HUDEP-2 (cell line): ENCODE results near the gene MAG.

ENCODE experiments used
- DNase-seq, 76 experiments: peaks; one replicate each; lab custom pipeline; 2025; ENCODE audit not compliant: unreplicated experiment in 76 of 76; lab: John Stamatoyannopoulos, UW

Gene MAG, protein sequence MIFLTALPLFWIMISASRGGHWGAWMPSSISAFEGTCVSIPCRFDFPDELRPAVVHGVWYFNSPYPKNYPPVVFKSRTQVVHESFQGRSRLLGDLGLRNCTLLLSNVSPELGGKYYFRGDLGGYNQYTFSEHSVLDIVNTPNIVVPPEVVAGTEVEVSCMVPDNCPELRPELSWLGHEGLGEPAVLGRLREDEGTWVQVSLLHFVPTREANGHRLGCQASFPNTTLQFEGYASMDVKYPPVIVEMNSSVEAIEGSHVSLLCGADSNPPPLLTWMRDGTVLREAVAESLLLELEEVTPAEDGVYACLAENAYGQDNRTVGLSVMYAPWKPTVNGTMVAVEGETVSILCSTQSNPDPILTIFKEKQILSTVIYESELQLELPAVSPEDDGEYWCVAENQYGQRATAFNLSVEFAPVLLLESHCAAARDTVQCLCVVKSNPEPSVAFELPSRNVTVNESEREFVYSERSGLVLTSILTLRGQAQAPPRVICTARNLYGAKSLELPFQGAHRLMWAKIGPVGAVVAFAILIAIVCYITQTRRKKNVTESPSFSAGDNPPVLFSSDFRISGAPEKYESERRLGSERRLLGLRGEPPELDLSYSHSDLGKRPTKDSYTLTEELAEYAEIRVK

DNA sequence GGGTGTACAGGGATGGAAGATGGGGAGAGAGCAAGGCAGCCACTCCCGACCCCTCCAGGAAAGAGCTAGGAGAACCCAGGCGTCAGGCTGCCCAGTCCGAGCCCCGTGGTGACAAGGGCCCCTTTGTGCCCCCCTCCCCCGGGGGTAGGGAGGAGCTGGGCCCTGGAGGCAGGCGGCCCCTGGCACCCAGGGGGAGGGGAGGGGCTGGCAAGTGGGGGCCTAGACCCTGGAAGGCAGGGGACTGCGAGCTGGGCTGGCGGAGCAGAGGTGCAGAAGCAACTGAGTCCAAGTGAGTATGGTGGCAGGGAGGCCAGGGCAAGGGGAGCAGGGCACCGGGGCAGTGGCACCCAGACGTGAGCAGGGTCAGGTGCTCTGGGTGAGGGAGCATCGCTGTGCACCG, at the start of gene MAG:
MAG (plus strand) TSS at position 246 of the 400 bp plus-strand sequence. CDS start 3,248 bp downstream, outside the sequence.
- DNase-seq = no peak

DNA sequence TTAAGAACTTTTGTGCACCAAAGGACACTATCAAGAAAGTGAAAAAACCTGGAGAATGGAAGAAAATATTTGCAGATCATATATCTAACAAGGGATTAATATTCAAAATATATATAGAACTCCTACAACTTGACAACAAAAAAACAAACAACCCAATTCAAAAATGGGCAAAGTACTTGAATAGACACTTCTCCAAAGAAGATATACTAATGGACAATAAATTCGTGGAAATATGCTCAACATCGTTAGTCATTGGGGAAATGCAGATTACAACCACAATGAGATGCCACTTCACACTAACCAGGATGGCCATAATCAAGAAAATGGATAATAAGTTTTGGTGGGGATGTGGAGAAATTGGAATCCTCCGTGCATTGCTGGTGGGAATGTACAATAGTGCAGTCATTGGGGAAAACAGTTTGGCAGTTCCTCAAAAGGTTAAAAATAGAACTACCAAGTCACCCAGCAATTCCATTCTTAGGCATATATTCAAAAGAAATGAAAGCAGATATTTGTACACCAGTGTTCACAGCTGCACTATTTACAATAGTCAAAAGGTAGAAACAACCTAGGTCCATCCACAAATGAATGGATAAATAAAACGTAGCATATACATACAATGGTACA, 45.4 kb upstream of the MAG start:
- DNase-seq = no peak

DNA sequence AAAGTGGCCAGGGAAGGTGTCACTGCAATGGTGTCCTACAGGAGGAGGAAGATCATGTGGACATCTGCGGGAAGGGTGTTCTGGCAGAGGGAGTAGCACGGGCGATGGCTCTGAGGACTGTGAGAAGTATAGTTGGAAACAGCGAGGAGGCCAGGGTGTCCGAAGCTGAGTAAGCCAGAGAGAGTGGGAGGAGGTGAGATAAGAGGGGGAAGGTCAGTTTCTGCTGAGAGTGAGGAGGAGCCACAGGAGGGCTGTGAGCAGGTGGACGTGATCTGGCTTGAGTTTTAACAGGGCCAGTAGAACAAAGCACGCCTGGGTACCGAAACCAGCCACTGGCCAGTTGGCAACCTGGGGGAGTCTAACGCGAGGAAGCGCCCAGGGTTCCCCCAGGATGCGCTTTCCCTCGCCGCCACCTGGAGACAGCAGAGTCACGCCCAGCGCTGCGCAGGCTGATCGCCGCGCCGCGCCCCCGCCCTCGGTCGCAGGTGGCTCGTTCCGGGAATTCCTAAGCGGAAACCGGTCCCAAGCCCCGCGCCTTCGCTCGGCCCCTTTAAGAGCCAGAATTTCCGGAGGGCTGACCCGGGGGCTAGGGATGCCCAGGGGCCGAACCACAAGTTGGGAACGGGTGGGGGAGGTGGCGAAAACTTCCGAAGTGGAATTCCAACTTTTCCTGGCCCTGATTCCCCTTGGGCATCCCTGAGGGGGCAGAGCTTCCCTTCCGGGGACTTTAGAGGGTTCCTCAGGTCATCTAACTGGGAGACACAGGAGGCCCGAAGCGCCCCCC, 44.2 kb upstream of the MAG start:
- DNase-seq = no peak

DNA sequence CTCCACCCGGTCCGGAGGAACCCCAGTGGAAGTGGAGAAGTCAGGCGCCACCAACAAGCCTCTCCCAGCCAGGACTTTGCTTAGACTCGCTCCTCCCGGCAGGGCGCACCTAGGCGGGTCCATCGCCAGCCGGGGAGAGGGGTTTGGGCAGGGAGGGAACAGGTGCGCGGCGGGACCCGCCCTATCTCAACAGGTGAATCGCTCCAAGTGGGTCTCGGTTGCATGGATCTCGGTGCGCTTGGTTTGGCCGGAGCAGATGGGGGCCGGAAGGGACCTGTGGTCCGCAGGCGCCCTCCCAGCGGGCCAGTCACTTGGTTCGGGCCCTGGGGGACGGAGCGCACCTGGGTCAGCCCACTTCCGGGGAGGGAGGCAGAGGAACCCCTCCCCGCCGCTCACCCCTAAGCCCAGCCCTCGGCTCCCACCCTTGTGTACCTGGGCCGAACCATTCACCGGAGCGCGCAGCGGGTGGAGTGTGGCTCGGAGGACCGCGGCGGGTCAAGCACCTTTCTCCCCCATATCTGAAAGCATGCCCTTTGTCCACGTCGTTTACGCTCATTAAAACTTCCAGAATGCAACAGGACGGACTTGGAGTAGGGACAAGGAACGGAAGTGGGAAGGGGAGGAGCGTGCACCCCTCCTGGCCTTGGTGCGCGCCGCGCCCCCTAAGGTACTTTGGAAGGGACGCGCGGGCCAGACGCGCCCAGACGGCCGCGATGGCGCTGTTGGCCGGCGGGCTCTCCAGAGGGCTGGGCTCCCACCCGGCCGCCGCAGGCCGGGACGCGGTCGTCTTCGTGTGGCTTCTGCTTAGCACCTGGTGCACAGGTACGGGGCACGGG, 43.4 kb upstream of the MAG start, which contains the start of gene LSR:
LSR (plus strand) TSS at position 693 of the 836 bp plus-strand sequence; CDS start at position 714, 21 bp downstream.
- no peak for DNase-seq

DNA sequence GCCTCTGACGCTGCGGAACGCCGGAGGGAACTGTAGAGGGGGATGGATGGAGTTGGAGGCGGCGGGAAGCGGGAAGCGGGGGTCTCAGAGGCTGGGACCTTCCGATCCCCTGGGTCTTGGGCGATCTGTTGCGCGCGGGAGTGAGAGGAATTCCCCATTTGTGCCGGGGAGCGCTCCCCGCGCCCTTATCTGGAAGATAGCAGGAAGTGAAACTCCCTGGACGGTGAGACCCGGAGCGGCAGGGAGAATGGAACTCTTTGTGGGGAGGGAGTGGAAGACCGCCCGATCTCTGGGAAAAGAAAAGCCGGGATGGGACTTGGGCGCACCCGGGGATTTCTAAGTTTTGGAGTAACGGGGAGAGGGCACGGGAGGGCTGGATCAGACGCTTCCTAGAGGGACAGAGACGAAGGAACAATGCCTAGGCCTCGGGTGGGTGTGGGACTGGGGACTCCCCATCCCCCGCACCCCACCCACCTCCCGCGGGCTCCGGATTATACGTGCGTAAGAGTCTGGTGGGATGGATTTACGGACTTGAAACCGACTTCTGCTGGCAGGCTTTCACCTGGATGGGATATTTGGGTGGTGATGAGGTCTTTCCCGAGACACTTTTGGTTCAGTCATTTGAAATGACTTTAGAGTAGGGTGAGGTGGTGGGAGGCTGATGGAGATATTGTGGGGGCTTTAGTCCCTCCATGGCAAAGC, 42.7 kb upstream of the MAG start:
- no peak for DNase-seq

DNA sequence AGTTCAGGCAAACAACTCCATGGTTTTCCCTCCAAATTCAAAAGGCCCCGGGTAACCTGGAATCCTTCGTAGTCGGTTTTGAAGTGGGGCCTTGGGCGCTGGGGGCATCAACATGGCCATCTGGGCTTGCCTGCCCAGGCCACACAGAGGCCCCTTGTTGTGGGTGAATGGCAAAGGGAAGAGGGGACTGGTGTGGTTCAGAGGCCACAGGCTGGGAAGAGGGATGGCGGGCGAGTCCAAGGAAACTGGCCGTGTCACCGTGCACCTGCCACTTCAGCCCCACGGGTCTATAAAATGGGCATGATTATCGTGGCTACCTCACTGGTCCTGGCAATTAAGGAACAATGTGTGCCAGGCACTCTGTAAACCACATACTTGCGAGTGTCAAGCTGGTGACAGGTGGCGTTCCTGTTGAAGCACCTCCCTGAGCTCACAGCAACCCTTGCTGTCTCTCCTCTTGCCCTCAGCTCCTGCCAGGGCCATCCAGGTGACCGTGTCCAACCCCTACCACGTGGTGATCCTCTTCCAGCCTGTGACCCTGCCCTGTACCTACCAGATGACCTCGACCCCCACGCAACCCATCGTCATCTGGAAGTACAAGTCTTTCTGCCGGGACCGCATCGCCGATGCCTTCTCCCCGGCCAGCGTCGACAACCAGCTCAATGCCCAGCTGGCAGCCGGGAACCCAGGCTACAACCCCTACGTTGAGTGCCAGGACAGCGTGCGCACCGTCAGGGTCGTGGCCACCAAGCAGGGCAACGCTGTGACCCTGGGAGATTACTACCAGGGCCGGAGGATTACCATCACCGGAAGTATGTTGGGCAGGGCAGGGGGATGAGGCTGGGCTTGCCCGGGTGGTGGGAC, 41.9 kb upstream of the MAG start:
- no peak for DNase-seq

DNA sequence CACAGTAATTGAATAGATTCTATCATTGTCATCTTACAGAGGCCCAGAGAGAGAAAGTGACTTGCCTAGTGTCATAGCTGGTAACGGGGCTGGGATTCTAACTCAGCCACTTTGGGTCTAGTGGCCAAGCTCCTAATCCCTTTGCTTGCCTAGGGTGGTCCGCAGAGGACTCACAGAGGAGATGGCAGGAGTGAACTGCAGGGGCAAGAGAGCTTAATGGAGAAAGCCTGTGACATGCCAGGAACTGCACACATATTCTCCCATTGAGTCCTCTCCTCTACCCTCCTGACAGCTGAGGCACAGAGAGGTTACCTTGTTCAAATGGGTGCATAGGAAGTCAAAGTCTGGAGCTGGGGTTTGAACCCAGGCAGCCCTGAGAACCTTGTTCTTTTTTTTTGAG, 40.5 kb upstream of the MAG start:
- DNase-seq = no peak

DNA sequence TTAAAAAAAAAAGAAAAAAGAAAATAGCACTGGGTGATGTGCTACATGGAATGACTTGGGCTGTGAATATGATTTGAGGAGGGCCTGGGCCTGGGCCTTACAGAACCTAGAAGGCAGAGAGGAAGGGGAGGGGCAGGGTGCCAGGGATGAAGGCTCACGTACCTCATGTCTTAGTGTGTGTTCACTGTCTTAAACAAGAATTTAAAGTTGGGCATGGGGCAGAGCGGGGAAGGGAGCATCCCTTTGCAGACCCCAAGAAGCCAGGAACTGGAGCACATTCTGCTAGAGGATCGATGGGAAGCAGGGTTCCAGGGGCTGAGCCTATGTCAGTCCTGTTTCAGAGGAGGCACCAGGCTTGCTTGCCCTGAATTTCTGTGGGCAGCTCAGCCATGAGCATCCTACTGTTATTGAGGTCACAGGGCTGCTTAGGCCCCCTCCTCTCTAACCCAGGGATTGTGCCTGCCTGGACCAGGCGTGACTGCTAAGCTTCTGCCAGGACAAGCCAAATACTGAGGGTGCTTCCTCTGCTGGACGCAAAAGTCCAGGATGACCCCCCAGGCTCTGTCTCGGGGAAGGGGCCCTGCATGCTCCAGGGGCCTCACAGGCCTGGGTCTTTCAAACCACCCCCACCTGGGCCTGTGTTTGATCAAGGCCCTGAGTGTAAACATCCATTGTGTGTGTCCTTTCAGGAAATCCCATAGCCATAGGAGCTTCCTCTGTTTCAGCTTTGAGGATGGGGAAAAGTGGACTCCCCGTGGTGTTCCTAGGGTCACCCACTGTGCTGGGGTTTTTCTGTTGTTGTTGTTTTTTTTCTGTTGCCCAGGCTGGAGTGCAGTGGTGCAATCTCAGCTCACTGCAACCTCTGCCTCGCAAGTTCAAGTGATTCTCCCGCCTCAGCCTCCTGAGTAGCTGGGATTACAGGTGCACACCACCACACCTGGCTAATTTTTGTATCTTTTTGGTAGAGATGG, 38.4 kb upstream of the MAG start:
- no peak for DNase-seq

DNA sequence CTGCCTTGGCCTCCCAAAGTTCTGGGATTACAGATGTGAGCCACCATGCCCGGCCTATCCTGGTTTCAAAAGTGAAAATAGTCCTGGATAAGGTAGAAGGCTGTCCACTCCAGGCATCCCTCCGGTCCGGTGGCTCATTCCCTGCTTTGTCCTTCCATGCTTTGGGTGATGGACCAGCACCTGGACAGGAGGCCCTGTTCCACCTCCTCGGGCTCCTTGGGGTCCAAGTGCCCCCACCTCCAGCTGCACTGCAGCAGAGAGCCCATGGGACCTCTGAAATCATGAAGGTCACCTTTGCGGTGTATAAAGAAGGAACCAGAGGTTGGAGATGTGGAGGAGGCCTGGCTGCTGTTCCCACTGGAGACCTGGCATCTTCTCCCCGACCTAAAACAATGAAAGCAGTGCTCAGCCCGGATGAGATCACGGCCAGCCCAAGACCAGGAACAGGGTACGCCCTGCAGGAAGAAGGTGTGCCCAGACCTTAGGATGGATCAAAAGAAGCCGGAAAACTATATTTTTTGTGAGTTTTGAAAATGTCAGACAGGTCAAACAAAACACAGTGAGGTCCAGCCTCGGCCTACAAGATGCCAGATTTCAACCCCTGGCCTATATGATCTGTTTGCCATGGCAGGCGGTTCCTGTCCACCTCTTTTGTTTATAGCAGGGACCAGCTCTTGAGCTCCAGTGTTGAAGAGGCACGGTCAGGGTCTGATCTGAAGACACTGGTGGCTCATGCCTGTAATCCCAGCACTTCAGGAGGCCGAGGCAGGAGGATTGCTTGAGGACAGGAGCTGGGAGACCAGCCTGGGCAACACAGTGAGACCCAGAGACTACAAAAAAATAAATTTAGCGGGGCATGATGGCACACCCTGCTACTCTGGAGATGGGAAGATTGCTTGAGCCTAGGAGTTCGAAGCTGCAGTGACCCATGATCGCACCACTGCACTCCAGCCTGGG, 37.3 kb upstream of the MAG start:
- DNase-seq = no peak

DNA sequence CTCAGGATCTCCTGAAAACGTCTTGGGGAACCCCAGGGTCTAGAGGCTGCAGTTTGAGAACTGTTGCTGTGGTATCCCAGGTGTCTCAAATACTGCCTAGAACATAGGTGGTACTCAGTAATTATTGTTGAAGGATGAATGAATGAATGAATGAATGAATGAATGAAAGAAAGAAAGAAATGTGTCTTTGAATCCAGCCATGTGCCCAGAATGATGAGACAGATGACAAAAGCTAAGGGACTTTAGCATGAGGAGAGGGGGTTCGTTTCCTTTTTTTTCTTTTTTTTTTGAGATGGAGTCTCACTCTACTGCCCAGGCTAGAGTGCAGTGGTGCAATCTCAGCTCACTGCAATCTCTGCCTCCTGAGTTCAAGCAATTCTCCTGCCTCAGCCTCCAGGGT, 35.4 kb upstream of the MAG start:
- DNase-seq = no peak

DNA sequence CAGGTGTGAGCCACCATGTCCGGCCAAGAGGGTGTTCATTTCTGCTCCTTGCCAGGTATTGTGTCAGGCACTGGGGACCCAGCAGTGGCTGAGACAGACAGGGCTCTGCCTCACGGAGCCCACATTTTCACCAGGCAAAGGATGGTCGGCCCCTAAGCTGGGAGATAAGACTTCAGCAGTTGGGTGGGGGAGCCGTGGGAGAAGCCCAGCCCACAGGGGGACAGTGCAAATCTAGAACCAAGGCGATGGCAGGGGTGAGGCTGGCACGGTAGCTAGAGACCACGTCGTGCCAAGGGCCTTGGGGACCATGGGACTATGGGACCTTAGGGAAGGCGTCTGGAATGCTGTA, 34.9 kb upstream of the MAG start:
- no peak for DNase-seq

DNA sequence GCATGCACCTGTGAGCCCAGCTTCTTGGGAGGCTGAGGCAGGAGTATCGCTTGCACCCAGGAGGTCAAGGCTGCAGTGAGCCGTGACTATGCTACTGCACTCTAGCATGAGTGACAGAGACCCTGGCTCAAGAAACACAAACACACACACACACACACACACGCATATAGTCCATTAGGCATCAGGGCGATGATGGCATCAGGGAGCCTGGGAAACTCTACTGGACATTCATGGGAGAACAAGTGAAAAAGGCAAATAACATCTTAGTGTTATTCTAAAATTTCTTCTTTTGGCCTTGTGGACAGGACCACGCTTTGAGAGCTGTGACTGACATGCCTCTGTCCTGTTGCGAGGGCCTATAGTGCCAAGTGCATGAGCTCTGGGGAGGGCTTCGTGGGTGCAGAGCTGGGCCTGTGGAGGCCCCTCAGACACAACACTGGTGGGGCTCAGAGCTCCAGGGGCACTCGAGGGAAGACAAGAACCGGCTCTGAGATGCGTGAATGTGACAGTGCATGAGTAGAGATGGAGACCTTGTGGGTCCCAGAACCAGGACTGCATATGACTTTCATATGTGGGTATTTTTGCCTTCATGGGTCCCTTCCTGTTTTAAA, 31.2 kb upstream of the MAG start:
- no peak for DNase-seq

DNA sequence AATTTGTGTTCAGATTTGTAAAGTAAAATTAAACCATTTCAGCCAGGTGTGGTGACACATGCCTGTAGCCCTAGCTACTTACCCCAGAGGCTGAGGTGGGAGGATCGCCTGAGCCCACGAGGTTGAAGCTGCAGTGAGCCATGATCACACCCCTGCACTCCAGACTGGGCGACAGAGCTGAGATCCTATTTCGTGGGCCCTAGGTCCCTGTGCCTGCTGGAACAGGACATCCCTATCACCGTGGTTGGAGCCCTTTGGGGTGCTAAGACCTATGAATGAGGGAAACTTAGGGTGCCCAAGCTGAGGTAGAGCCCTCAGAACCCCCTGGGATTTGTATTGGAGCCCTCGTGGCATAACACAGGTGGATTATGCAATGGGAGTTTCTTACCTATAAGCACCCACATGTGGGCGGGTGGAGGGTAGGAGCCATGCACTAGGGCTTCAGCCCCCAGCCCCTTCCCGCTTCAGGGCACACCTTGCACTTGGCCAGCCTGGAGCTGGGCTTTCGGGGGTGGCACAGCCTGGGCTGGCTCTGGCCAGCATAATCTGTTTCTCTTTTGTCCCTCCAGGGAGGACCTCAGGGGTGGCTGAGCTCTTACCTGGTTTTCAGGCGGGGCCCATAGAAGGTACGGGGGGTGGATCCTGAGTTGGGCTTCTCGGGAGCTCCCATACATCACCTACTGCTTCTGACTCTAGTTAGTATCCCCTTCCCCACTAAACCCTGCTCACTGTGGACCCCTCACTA, 30.4 kb upstream of the MAG start:
- DNase-seq = no peak

DNA sequence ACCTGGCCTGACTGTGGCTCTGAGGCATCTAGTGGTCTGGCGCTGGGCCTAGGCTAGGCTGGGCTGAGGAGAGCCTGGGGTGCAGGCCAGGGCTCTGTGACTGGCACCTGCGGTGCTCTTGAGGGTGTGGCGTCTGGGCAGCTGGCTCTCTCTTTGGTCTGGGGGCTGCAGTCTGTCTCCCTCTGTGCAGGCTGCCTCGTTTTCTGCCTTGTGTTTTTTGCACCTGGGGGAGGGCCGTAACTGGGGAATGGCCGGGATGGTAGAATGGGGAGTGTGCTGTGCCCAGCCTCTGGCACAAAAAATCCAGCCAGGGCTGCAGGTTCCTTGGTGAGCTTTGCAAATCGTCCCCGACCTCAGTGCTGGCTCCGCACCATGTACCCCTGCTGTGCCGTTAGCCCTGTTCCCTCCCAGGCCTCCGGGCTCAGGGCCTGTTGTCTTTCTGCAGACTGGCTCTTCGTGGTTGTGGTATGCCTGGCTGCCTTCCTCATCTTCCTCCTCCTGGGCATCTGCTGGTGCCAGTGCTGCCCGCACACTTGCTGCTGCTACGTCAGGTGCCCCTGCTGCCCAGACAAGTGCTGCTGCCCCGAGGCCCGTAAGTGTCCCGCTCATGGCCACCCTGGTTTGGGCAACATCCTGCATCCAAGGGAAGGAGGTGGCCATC, 29.7 kb upstream of the MAG start:
- DNase-seq = no peak
